IPS-20b (cell line): Measurements from ENCODE around the gene C6orf47.

Experiments used
- H3K27ac ChIP-seq: one replicate; pipeline ENCODE4 v1.5.1; 2013; ENCODE audit warnings: low read length
- H3K27me3 ChIP-seq: 2 replicates; pipeline ENCODE4 v1.6.1; 2013; ENCODE audit warnings: mild to moderate bottlenecking, low read length, inconsistent platforms; ENCODE audit not compliant: insufficient read depth
- H3K36me3 ChIP-seq: 2 replicates; pipeline ENCODE4 v1.6.1; 2013; ENCODE audit warnings: low read depth, mild to moderate bottlenecking, inconsistent platforms, low read length, moderate library complexity; ENCODE audit not compliant: insufficient read depth
- H3K4me1 ChIP-seq: 2 replicates; pipeline ENCODE4 v1.6.1; 2013; ENCODE audit warnings: mild to moderate bottlenecking, control low read depth, inconsistent platforms, low read length, moderate library complexity; ENCODE audit not compliant: insufficient read depth
- H3K4me3 ChIP-seq: 2 replicates; pipeline ENCODE4 v1.5.1; 2013; ENCODE audit warnings: mild to moderate bottlenecking, low read length, inconsistent platforms
- H3K9ac ChIP-seq: 2 replicates; pipeline ENCODE4 v1.6.1; 2013; ENCODE audit warnings: low read depth, mild to moderate bottlenecking, inconsistent platforms, low read length, moderate library complexity
- H3K9me3 ChIP-seq: 2 replicates; pipeline ENCODE4 v1.6.1; 2013; ENCODE audit warnings: mild to moderate bottlenecking, low read depth, low read length, inconsistent platforms; ENCODE audit not compliant: insufficient read depth

The C6orf47 gene

DNA sequence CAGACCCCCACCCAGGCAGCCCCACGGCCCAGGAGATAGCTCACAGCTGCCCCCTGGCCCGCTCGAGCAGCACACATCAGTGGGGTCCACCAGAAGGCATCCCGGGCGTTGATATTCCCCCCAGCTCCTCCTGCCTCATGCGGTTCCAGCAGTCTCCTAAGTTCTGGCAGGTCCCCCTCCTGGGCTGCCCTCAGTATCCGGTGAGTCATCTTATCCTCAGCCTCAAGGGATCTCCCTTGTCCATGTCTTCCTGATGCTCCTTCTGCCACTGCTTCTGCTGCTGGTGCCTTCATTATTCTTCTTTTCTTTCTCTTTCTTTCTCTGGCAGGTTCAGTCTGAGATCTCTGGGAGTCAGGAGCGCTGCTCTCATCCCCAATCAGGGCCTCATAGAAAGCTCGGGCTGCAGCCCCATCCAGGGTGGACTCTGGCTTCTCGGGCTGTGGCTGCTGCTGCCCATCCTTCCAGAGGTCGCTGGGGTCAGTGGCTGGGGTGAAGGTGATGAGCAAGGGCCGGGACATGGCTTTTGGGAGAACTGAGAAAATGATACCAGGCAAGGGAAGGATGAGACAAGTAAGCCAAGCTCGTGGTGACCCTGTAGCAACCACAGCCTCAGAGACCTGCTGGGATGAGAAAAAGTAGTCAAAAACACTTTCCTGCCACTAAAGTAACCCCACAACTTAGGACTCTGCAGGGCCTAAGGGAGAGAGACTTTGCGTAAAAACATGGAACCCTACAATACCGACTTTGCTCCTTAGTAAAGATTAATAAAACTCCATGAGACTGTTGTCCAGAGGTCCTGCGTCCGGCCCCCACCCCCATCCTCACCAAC is 3.6 kb upstream of the C6orf47 start:
- Histone ChIP-seq H3K36me3 (peaks cover 52% of the 10 kb centered on the region), H3K9me3 (no peaks in the 10 kb centered on the region), H3K27ac (peak overlapping the region; percentile 98), H3K4me1 (peaks cover 10% of the 10 kb centered on the region; the same call in 1 of the 2 replicates), H3K9ac (peak overlapping the region; percentile 98), H3K4me3 (peak overlapping the region; percentile 96), H3K27me3 (no peaks in the 10 kb centered on the region)

DNA sequence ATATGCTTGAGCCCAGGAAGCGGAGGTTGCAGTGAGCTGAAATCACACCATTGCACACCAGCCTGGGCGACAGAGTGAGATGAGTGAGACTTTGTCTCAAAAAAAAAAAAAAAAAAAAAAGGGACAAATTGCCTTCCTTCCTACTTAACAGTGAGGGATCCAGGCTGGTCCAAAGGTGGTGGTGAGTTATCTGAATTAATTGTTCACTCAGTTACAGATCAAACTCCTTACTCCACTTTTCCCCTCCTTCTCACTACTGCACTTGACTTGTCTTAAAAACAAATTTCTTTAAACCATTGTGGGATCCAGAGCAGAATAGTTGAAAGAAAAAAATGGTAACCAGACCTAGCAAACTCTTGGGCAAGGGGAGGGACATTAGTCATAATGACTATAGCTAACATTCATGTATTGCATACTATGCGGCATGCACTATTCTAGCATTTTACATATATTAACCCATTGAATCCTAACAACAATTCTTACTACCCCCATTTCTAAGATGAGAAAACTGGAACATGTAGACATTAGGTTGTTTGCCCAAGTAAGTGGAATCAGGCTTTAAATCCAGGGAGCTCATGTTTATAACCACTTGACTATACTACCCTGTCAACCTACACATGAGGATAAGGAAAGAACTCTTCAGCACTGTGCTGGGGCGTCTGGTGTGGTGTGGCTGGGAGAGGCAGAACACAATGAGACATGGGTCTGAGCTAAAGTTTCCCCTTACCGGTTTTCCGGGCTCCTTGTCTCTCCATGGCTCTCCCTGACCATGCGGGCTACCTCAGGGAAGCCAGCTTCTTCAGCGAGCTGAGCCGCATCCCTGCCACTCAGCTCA is 2.8 kb upstream of the C6orf47 start:
- Histone ChIP-seq H3K27me3 (no peaks in the 10 kb centered on the region), H3K4me3 (peak overlapping the region; percentile 96; the same call in 1 of the 2 replicates), H3K27ac (no peak overlapping the region), H3K9me3 (no peaks in the 10 kb centered on the region), H3K36me3 (peaks cover 46% of the 10 kb centered on the region), H3K9ac (peak overlapping the region; percentile 98; the same call in 1 of the 2 replicates), H3K4me1 (peaks cover 10% of the 10 kb centered on the region; the same call in 1 of the 2 replicates)

DNA sequence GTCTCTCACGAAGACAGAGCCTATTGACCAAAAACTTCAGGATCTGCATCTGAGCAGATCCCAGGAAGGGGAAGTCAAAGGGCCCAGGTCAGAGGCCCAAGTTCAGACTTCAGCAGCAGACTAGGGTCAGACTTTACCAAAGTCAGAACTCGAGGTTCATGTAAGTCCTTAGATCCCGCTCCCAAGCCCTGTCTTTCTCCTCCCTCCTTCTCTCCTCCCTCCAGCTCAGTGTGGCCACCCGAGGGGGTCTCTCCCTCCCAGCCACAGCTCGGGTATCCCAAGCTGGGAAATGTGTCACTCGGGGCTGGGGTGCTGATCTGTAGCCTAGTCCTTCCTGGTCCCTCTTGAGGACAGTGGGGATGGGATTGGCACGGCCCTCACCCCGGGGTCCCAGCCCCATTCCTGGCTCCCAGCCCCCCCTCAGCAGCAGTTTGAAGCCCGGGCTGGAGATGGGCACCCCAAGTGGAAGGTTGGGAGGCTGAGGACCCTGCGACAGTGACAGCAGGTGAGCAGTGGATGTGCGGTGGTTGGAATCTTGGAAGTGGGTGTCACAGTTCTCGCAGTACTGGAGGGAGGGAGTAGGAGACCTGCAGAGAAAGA is 1.6 kb upstream of the C6orf47 start:
- Histone ChIP-seq H3K27ac (no peak overlapping the region), H3K36me3 (peaks cover 40% of the 10 kb centered on the region), H3K9ac (no peak overlapping the region), H3K4me3 (no peak overlapping the region), H3K9me3 (no peaks in the 10 kb centered on the region), H3K4me1 (peaks cover 10% of the 10 kb centered on the region; the same call in 1 of the 2 replicates), H3K27me3 (no peaks in the 10 kb centered on the region)

DNA sequence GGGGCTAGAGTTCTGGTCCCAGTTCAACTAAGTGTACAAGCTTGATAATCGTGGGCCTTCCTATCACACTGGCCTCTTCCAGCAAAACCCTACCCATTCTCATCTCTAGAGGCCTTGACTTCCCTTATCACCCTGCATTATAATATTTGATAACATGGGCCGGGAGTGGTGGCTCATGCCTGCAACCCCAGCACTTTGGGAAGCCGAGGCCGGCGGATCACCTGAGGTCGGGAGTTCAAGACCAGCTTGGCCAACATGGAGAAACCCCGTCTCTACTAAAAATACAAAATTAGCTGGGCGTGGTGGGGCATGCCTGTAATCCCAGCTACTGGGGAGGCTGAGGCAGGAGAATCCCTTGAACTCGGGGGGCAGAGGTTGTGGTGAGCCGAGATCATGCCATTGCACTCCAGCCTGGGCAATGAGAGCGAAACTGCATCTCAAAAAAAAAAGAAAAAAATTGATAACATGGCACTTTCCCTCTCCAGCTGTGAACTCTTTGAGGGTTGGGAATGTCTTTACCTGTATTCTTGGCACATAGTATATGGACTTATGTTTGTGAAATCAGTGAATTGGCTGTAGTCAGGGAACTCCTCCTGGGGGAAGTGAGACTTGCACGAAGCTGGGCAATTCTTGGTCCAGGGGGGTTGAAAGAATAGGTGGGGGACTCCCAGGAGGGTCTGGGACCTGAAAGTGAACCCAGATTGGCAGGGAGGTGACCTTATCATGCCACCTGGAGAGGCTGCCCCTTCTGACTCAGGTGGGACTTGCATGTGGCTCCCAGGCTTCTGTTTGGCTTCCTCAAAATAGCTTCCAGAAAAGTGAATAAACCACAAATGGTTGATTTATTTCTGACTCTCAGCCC is 915 bp upstream of the C6orf47 start:
- no peaks in the 10 kb centered on the region for H3K9me3 ChIP-seq
- peak overlapping the region; percentile 35 for H3K27ac ChIP-seq
- peak overlapping the region; percentile 99 for H3K4me3 ChIP-seq

DNA sequence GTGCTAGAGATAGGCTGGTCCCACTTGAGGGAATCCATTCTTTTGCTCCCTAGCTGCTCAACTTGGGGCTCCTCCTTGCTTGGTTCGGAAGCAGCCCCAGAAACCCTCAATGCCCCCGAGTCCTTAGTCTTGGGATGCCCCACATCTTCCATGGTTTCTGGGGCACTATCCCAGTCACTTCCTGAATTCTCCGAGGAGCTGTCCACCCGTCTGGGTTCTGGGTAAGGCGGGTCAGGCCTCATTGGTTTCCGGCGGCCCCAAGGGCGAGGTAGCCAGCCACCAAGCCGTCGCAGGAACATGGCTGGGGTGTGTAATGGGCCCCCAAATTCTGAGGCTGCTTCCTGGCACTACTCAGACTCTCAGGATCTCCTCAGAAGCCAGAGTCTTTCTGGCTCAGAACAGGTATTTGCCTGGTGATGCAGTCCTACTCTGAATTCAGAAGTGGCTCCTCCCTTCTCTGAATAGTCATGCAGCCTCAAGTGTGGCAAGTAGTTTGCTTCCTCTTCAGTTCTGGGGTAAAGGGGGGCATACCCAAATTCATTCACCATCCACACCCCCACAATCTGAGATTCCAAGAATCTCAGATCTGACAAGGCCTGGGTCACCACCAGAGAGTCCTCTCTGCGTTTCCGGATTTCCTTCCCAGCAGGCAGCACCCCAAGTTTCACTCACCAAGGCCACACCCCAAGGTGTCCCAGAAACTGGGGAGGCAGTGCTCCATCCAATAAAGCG is 763 bp downstream of the C6orf47 start:
- H3K9ac ChIP-seq: peak overlapping the region; percentile 99
- no peaks in the 10 kb centered on the region for H3K27me3 ChIP-seq
- H3K36me3 ChIP-seq: peaks cover 39% of the 10 kb centered on the region
- H3K9me3 ChIP-seq: no peaks in the 10 kb centered on the region
- peak overlapping the region; percentile 99 for H3K4me3 ChIP-seq
- H3K27ac ChIP-seq: peak overlapping the region; percentile 91
- H3K4me1 ChIP-seq: peaks cover 10% of the 10 kb centered on the region; the same call in 1 of the 2 replicates

More for the DNA sequence above, 915 bp upstream of the C6orf47 start:
- no peaks in the 10 kb centered on the region for H3K27me3 ChIP-seq
- peak overlapping the region; percentile 99; the same call in 1 of the 2 replicates for H3K9ac ChIP-seq
- peaks cover 37% of the 10 kb centered on the region for H3K36me3 ChIP-seq
- peaks cover 10% of the 10 kb centered on the region; the same call in 1 of the 2 replicates for H3K4me1 ChIP-seq

DNA sequence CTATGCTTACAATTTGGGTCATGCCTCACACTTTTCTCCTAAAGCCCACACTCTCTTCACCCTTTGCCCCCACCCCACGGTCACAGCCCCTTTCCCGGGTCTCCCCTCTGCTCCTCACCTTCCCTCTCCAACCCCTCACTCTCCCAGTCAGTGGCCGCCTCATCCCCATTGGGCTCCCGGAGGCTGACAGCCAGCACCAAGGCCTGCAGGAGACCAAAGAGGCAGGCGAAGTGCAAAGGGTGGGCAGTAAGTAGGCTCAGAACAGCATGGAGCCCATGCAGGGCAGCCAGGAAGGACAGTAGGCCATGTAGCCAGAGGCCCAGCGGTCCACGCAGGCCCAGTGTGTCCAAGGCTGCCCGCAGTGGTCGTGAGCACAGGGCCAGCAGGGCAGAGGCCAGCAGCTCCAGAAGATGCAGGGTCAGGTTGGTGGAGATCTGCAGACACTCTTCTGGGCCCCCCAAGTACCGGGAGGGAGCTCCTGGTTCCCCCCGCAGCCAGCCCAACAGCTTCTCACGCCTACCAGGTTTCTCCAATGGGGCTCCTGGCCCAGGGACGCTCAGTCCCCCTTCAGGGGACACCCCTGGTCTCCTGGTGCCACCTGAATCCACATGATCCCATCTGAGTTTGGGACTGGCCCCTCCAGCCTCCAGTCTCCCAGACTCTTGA is 1.5 kb downstream of the C6orf47 start:
- no peaks in the 10 kb centered on the region for H3K9me3 ChIP-seq
- H3K27ac ChIP-seq: no peak overlapping the region
- peak overlapping the region; percentile 99; the same call in 1 of the 2 replicates for H3K9ac ChIP-seq
- H3K36me3 ChIP-seq: peaks cover 39% of the 10 kb centered on the region
- no peaks in the 10 kb centered on the region for H3K27me3 ChIP-seq
- peak overlapping the region; percentile 99 for H3K4me3 ChIP-seq
- peaks cover 10% of the 10 kb centered on the region; the same call in 1 of the 2 replicates for H3K4me1 ChIP-seq

DNA sequence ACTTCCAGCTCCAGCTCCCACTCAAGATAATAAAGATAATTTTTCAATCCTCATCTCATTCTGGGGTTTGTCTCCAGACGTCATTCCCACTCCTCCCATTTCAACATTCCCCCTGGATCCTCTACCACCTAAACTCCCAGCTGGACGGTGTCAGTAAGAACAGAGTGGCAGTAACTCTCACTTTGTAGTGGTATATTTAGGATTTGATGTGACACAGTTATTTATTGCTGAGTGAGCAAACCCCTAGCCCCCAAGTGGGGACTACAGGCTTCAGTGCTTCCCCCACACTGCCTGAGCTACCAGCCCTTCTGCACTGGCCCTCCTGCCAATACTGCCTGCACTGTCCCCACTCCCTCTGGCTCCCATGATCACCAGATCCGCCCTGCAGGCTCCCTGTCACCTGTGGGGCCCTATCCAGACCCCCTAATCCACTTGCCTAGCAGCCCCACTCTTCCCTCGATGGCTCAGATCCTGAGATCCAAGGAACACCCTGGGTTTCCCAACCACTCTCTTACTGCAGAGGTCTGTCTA is 2.4 kb downstream of the C6orf47 start:
- H3K36me3 ChIP-seq: peaks cover 31% of the 10 kb centered on the region
- H3K9me3 ChIP-seq: no peaks in the 10 kb centered on the region
- peaks cover 7% of the 10 kb centered on the region; the same call in 1 of the 2 replicates for H3K4me1 ChIP-seq
- H3K27ac ChIP-seq: no peak overlapping the region
- H3K4me3 ChIP-seq: no peak overlapping the region
- no peaks in the 10 kb centered on the region for H3K27me3 ChIP-seq
- H3K9ac ChIP-seq: no peak overlapping the region

DNA sequence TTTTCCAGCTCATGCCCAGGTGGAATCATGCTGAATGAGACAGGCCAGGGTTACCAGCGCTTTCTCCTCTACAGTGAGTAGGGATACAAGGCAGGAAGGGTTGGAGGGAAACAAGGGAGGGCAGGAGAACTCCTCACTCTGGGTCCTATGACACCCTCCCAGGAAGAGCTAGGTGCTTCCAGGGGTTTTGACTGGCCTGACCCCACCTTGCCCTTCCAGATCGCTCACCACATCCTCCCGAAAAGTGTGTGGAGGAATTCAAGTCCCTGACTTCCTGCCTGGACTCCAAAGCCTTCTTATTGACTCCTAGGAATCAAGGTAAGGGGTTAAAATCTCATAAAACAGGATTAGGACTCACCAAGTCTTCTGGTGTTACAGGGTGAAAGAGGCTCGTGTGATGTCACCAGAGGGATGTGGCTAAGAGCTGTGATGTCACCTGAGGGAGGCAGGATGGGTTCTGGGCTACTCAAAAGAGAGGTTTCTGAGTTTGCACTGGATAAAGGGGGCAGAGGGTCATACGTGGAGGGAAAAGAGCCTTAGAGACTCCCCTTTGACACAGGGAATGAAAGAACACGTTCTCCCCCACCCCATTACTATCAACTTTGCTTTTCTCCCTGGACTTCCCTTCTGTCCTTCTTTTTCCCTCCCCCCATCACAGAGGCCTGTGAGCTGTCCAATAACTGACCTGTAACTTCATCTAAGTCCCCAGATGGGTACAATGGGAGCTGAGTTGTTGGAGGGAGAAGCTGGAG is 3.0 kb downstream of the C6orf47 start:
- H3K9me3 ChIP-seq: no peaks in the 10 kb centered on the region
- no peak overlapping the region for H3K4me3 ChIP-seq
- H3K9ac ChIP-seq: no peak overlapping the region
- H3K27ac ChIP-seq: no peak overlapping the region
- H3K27me3 ChIP-seq: no peaks in the 10 kb centered on the region
- H3K36me3 ChIP-seq: peaks cover 25% of the 10 kb centered on the region
- peaks cover 7% of the 10 kb centered on the region; the same call in 1 of the 2 replicates for H3K4me1 ChIP-seq

DNA sequence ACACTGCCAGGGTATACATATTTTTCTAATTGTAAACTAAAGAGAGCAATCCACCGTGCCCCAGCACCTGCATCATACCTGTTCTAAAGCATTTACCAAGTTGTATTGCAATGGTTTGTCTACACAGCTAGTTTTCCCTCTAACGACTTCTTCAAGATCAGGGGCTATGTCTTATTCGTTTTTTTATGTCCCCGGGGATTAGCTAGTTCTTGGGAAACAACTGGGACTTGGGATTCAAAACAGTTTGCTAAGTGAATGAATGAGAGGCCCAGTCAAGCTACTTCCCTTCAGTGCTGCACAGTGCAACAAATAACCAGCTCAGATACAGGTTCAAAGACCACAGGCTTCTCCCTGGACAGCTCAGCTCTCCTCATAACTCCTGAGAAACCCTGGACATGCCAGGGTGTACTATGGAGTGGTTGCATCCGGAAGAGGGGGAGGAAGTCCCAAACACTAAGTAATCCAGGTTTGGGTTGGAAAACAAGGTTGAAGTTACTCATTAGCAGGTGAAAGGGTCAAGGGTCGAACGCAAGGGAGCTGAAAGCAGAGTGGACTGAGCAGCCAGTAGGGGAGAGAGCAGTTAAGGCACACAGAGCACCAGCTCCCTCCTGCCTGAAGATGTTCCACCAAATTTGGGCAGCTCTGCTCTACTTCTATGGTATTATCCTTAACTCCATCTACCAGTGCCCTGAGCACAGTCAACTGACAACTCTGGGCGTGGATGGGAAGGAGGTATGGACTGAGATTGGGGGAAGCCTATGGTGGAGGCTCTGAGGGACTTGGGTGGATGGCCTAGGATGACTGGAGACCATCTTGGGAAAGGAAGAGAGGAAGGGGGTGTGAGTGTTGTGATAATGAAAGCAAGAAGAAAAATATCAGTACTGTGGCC is 5.0 kb downstream of the C6orf47 start, which contains the start of gene APOM:
Gene APOM (plus strand): TSS at position 546 of the 889 bp plus-strand sequence. CDS start 73 bp downstream, at position 619.
- Histone ChIP-seq H3K36me3 (peaks cover 18% of the 10 kb centered on the region), H3K4me1 (peaks cover 12% of the 10 kb centered on the region), H3K9ac (no peak within 1 kb of the TSS), H3K9me3 (no peaks in the 10 kb centered on the region), H3K27ac (no peak within 1 kb of the TSS), H3K4me3 (no peak within 1 kb of the TSS), H3K27me3 (no peaks in the 10 kb centered on the region)
